Measurements from ENCODE around the gene MGAT4C. TPM values are rescaled to one million over a fixed set of nuclear protein-coding genes. Genes with fewer than 3 reads are reported as not detected.

The MGAT4C gene
- total RNA-seq, 2 donors from 2014 or later: 4.2 to 4.9 TPM

DNA sequence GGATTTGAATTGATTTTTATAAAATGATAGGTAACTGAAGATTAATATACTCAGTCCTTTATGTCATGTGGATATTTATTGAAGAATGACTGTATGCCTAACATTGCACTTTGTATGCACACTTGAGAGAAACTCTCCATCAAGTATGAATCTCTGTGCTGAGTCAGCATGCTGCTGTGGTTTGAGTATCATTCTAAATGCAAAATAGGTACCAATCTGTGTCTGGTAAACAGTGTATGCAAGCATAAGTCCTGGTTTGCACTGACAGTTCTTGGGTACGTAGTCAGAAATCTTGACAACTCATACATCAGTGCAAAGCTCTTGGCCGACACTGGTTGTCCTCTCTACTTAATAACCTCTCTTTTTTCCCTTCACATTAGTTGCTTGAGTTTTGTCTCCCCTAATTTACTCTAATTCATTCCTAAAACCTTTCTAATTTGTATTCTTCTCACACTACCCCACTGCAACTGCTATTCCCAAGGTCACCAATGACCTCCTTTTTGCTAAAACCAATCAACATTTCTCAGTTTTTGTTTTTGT, 21.8 kb downstream of the MGAT4C start:
- DNase-seq: no peak
- intact Hi-C loops (cut with DNase I): no loop called here
- no peak for ATAC-seq

- no peak for ATAC-seq
Observed at GRCh38 chr12:86233126-86233525, 23.1 kb downstream of the MGAT4C start.

GRCh38 chr12:86230516-86231146, 25.6 kb downstream of the MGAT4C start:
- no peak for ATAC-seq
- intact Hi-C loops (cut with DNase I): no loop called here
- DNase-seq: no peak

More at GRCh38 chr12:86233126-86233525, 23.1 kb downstream of the MGAT4C start:
- no peak for DNase-seq
- intact Hi-C loops (cut with DNase I): no loop called here

DNA sequence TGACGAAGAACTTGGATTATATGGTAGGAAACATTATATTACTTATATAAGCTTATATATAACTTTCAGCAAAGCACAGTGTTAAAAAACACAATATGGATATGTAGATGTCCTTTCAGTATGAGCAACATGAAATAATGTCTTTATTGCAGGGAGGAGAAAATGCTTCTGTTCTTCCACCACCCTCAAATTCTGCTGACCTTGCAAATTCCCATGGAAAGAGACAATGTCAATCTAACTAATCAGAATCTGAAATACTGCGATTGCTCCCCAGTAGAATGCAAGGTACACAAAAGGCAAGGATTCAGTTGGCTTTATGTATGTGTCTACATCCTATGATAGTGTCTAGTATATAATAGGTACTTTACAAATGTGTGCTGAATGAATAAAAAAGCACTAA, 26.4 kb downstream of the MGAT4C start:
- intact Hi-C loops (cut with DNase I): no loop called here
- DNase-seq: no peak
- no peak for ATAC-seq

- intact Hi-C loops (cut with DNase I): no loop called here
- ATAC-seq: no peak
- no peak for DNase-seq
Observed at GRCh38 chr12:86228656-86229055, 27.5 kb downstream of the MGAT4C start.

GRCh38 chr12:86226481-86226880, 29.7 kb downstream of the MGAT4C start:
- intact Hi-C loops (cut with DNase I): no loop called here
- no peak for DNase-seq
- ATAC-seq: no peak

GRCh38 chr12:86216591-86216990, 39.6 kb downstream of the MGAT4C start:
- ATAC-seq: no peak
- intact Hi-C loops (cut with DNase I): no loop called here
- DNase-seq: no peak

GRCh38 chr12:86213012-86213411, 43.2 kb downstream of the MGAT4C start:
- DNase-seq (no peak), ATAC-seq (no peak)
- intact Hi-C loops (cut with DNase I): no loop called here

DNA sequence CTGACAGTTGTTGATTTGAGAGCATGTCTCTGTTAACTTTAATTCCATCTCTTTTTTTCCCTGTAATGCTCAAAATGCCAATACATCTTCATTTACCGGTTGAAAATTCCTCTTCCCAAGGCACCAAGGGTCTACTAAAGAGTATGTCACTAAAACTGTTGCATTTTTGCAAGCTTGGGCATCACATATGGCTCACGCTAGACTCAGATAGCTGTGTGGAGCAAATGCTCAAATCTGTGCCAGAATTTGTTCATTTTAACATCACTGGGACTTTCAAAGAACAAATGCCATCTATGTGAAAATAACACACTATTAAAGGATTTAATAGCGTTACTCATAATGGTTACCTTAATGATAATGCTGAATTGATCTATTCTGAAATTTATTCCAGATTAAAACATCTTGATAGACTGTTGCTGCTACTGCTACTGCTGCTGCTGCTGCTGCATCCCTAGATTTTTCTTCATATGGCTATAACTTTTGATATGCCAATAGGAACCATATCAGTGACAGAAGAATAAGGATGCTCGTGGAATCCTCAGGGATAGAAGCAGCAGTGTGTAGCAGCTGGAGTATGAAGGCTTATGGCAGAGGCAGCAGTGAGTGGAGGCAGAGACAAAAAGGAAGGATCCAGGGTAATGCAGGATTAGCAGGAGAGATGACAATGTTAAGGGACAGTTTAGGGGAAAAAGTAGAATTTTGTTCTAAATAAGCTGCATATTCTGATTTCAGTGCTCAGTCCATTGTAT, 57.3 kb downstream of the MGAT4C start:
- ATAC-seq: no peak
- intact Hi-C loops (cut with DNase I): no loop called here
- DNase-seq: no peak

DNA sequence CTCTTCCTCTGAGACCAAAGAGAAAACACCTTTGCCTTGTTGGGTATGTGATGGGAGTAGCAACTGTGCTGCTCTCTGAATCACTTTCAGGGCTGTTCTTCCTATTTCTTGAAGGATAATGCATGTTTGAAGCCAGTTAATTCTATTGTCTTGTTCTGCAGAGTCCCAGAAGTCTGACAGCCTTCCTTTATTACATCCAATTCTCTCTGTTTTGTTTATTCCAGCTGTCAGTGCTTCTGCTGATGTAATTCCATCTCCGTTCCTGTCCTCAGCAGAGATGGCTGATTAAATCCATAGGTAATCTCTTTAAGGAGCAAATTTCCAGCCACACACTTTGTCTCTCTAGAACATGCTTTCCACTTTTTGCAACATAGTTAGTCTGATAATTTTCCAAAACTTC, 59.7 kb downstream of the MGAT4C start:
- no peak for ATAC-seq

GRCh38 chr12:86194721-86195120, 61.5 kb downstream of the MGAT4C start:
- intact Hi-C loops (cut with DNase I): no loop called here
- DNase-seq (no peak), ATAC-seq (no peak)

More for the DNA sequence above, 59.7 kb downstream of the MGAT4C start:
- intact Hi-C loops (cut with DNase I): no loop called here
- no peak for DNase-seq

GRCh38 chr12:86193931-86194330, 62.3 kb downstream of the MGAT4C start:
- no peak for DNase-seq
- intact Hi-C loops (cut with DNase I): no loop called here
- no peak for ATAC-seq

DNA sequence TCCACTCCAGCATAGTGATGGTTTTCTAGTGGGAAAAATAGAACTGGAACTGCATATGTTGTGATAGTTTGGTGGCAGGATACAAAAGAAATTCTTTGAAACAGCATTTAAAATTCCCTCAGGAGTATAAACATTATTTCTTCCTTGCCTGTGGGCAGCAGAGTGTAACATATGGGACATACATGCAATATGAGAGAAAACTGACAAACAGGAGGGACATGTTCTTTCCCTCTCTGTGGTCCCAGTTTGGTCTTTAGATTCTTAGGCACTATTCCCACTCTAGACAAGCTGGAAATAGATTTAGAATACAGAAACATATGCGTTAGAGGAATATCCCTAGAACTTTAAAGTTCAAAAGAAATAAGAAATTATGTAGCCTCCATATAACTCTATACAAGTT, 68.0 kb downstream of the MGAT4C start:
- ATAC-seq: no peak
- no peak for DNase-seq
- intact Hi-C loops (cut with DNase I): no loop called here

- ATAC-seq: no peak
- no peak for DNase-seq
- intact Hi-C loops (cut with DNase I): no loop called here
Observed at GRCh38 chr12:86186449-86186848, 69.7 kb downstream of the MGAT4C start.

DNA sequence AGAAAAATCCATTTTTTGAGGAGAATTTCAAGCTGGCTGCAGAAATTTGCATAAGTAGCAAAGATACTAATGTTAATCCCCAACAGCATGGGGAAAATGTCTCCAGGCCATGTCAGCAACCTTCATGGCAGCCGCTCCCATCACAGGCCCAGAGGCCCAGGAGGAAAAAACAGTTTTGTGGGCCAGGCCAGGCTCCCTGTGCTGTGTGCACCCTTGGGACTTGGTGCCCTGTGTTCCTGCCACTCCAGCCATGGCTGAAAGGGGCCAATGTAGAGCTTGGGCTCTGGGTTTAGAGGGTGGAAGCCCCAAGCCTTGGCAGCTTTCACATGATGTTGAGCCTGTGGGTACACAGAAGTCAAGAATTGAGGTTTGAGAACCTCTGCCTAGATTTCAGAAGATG, 76.3 kb downstream of the MGAT4C start:
- ATAC-seq (no peak), DNase-seq (no peak)
- intact Hi-C loops (cut with DNase I): no loop called here

DNA sequence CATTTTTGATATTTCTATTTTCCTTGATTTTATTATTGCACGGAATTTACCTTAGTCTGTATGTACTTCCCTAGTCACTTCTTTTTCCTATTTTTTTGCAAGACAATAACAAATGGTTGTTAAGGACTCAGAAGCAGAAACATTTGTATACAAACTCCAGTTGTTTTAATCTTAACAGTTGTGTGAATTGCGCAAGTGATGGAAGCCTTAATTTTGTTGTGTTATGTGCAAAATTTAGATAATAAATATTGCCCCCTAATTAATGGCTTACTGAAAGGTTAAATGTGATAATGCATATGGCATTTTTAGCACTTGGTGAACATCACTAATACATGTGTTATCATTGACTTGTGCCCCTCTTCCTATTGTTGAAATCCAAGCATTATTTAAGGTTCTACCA, 82.0 kb downstream of the MGAT4C start:
- no peak for DNase-seq
- intact Hi-C loops (cut with DNase I): no loop called here
- no peak for ATAC-seq

DNA sequence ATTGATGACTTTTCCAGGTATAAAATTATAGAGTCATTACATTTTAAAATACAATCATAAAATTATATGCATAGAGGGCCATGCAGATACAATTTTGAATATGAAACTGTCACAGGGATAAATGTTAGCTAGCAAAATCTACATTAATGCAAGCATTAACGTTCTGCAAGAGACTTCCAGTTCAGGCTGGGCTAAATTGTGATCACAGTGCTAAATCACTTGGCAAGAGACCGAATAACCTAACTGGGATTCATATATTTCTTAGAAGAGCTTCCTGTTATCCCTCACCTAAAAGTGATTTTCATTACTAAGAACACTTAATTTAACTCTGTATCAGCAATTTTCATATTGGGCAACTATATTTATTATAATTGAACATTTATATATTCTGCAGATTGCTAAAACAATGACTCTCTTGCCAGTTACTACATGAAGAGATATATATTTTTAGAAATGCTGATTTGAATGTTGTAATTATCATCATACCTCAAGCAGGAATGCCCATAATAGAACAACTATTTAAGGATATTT, 83.2 kb downstream of the MGAT4C start:
- intact Hi-C loops (cut with DNase I): no loop called here
- DNase-seq (no peak), ATAC-seq (no peak)

DNA sequence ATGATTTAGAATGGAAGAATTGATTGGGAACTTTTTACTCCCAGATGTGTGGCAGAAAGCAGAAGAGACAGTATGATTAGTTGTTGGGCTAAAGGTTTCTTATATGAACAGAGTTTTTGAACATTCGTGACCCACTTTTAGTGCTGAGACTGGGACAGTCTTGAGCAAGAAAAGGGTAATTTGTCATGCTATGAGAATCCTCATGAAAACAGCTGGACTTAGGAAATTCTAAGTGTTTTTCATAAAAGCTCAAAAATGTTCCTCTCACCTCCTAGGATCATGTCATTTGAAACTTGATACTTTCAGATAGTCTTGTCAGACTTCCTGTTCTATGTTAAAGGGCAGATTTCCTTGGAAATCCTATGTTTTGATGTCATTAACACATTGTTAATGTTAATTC, 86.1 kb downstream of the MGAT4C start:
- intact Hi-C loops (cut with DNase I): no loop called here
- DNase-seq (no peak), ATAC-seq (no peak)

- intact Hi-C loops (cut with DNase I): no loop called here
- DNase-seq (no peak), ATAC-seq (no peak)
Observed at GRCh38 chr12:86158956-86159355, 97.2 kb downstream of the MGAT4C start.

GRCh38 chr12:86154620-86155019, 101.6 kb downstream of the MGAT4C start:
- DNase-seq (no peak), ATAC-seq (no peak)
- intact Hi-C loops (cut with DNase I): no loop called here

DNA sequence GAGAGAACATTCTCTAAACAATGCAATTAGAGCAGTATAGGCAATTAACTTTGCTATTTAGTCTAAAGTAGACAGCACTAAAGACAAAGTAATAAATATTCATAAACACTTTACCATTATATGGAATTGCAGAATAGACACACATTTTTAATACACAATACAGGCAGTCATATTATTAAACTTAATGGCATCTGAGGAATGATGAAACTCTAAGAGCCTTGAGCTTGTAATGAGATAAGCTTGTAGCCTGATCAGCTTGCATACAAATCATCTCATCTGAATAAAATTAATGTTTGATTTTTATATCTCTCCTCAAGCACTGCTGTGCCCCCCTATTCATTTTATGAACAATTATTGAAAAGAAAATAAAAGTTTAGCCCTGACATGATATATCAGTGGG, 107.6 kb downstream of the MGAT4C start:
- intact Hi-C loops (cut with DNase I): no loop called here
- ATAC-seq (no peak), DNase-seq (no peak)

All from left cardiac atrium (tissue), 4 donors.